ENCODE data around the gene SLC38A3. TPM values are rescaled to one million over a fixed set of nuclear protein-coding genes. Genes with fewer than 3 reads are reported as not detected.

The SLC38A3 gene
- total and polyA plus RNA-seq, 2 experiments from 2014 or later = 24.7 to 56.6 TPM

GRCh38 chr3:50254577-50255250 lies 49.6 kb downstream of the SLC38A3 start:
- WGBS (ENCODE audit: low lambda C conversion rate, missing lambda C conversion rate) = 98% methylated on average over 8 of the region's 8 CpGs
- no peak overlapping the region for H2AFZ ChIP-seq
- H3K36me3 ChIP-seq (replicated peaks; ENCODE audit: insufficient read depth, low read depth) = no peaks in the 10 kb centered on the region
- H3K9me2 ChIP-seq (replicated peaks; ENCODE audit: insufficient read depth) = no peaks in the 10 kb centered on the region
- H3K4me2 ChIP-seq = no peak overlapping the region
- no peak for TF ChIP-seq EZH2 (IDR thresholded peaks at IDR 0.05; ENCODE audit: borderline replicate concordance)
- TF ChIP-seq EZH2phosphoT487 (IDR thresholded peaks at IDR 0.05; ENCODE audit: low read depth, severe bottlenecking, unreplicated experiment) = no peak
- no peak for TF ChIP-seq CTCF (IDR thresholded peaks at IDR 0.05; ENCODE audit: poor library complexity)
- peaks cover 27% of the 10 kb centered on the region for H4K20me1 ChIP-seq (ENCODE audit: insufficient read depth, poor library complexity, severe bottlenecking)
- H3K4me1 ChIP-seq (ENCODE audit: insufficient read depth) = peaks cover 4% of the 10 kb centered on the region
- H3K27me3 ChIP-seq = no peaks in the 10 kb centered on the region
- H3K27ac ChIP-seq = no peak overlapping the region
- H3K79me2 ChIP-seq = peaks cover 30% of the 10 kb centered on the region
- H3K9me3 ChIP-seq (ENCODE audit: low read depth) = no peaks in the 10 kb centered on the region
- DNase-seq (ENCODE audit: low spot score) = no peak
- no peak overlapping the region for H3K4me3 ChIP-seq

GRCh38 chr3:50255251-50255615 lies 50.2 kb downstream of the SLC38A3 start:
- Histone ChIP-seq H2AFZ (no peak overlapping the region), H3K4me2 (no peak overlapping the region)

GRCh38 chr3:50256978-50257890 lies 52.2 kb downstream of the SLC38A3 start:
- H3K4me2 ChIP-seq = no peak overlapping the region
- 91% methylated on average over 20 of the region's 20 CpGs for WGBS (ENCODE audit: low lambda C conversion rate, missing lambda C conversion rate)
- no peak for DNase-seq (ENCODE audit: low spot score)
- H2AFZ ChIP-seq = no peak overlapping the region
- TF ChIP-seq EZH2 (IDR thresholded peaks at IDR 0.05; ENCODE audit: borderline replicate concordance) (no peak), CTCF (IDR thresholded peaks at IDR 0.05; ENCODE audit: poor library complexity) (peak; percentile 42), EZH2phosphoT487 (IDR thresholded peaks at IDR 0.05; ENCODE audit: low read depth, severe bottlenecking, unreplicated experiment) (no peak)
- peaks cover 18% of the 10 kb centered on the region for H3K4me1 ChIP-seq (ENCODE audit: insufficient read depth)
- peaks cover 3% of the 10 kb centered on the region for H4K20me1 ChIP-seq (ENCODE audit: insufficient read depth, poor library complexity, severe bottlenecking)
- H3K36me3 ChIP-seq (replicated peaks; ENCODE audit: insufficient read depth, low read depth) = no peaks in the 10 kb centered on the region
- H3K27ac ChIP-seq = no peak overlapping the region
- no peaks in the 10 kb centered on the region for H3K9me2 ChIP-seq (replicated peaks; ENCODE audit: insufficient read depth)
- peaks cover 17% of the 10 kb centered on the region for H3K79me2 ChIP-seq
- H3K4me3 ChIP-seq = no peak overlapping the region
- no peaks in the 10 kb centered on the region for H3K9me3 ChIP-seq (ENCODE audit: low read depth)
- no peaks in the 10 kb centered on the region for H3K27me3 ChIP-seq

More at GRCh38 chr3:50255251-50255615, 50.2 kb downstream of the SLC38A3 start:
- no peak overlapping the region for H3K4me3 ChIP-seq
- TF ChIP-seq CTCF (IDR thresholded peaks at IDR 0.05; ENCODE audit: poor library complexity) (no peak), EZH2 (IDR thresholded peaks at IDR 0.05; ENCODE audit: borderline replicate concordance) (no peak), EZH2phosphoT487 (IDR thresholded peaks at IDR 0.05; ENCODE audit: low read depth, severe bottlenecking, unreplicated experiment) (no peak)
- WGBS (ENCODE audit: low lambda C conversion rate, missing lambda C conversion rate) = 98% methylated on average over 9 of the region's 9 CpGs
- no peak for DNase-seq (ENCODE audit: low spot score)
- no peak overlapping the region for H3K27ac ChIP-seq
- H3K79me2 ChIP-seq = peaks cover 24% of the 10 kb centered on the region
- H4K20me1 ChIP-seq (ENCODE audit: insufficient read depth, poor library complexity, severe bottlenecking) = peaks cover 22% of the 10 kb centered on the region
- H3K9me3 ChIP-seq (ENCODE audit: low read depth) = no peaks in the 10 kb centered on the region
- H3K27me3 ChIP-seq = no peaks in the 10 kb centered on the region
- no peaks in the 10 kb centered on the region for H3K9me2 ChIP-seq (replicated peaks; ENCODE audit: insufficient read depth)
- H3K4me1 ChIP-seq (ENCODE audit: insufficient read depth) = peaks cover 6% of the 10 kb centered on the region
- H3K36me3 ChIP-seq (replicated peaks; ENCODE audit: insufficient read depth, low read depth) = no peaks in the 10 kb centered on the region

Measured in hepatocyte (in vitro differentiated cells).